ENCODE data around the gene TIGD2. TPM values are rescaled to one million over a fixed set of nuclear protein-coding genes. Genes with fewer than 3 reads are reported as not detected.

Gene TIGD2
- total RNA-seq, 4 donors from 2014 or later = 12.4 to 17.7 (median 14.2) TPM

DNA sequence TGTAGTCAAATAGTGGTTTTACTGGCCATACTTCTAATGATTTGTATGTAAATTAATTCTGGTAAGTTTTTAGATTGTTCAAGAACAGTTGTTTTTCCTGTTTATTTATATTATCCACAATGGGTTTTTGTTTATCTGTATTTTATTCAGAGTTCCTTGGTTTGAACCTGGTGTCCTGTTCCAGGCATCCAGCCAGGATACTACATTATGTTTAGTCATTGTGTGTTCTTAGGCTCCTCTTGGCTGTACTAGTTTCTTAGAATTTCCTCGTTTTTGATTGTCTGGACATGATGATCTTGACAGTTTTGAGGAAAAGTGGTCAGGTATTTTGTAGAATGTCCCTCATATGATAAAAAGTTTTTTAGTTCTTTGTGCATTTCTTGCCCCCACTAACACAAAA lies 7.8 kb downstream of the TIGD2 start:
- TF ChIP-seq, protein P1, sequence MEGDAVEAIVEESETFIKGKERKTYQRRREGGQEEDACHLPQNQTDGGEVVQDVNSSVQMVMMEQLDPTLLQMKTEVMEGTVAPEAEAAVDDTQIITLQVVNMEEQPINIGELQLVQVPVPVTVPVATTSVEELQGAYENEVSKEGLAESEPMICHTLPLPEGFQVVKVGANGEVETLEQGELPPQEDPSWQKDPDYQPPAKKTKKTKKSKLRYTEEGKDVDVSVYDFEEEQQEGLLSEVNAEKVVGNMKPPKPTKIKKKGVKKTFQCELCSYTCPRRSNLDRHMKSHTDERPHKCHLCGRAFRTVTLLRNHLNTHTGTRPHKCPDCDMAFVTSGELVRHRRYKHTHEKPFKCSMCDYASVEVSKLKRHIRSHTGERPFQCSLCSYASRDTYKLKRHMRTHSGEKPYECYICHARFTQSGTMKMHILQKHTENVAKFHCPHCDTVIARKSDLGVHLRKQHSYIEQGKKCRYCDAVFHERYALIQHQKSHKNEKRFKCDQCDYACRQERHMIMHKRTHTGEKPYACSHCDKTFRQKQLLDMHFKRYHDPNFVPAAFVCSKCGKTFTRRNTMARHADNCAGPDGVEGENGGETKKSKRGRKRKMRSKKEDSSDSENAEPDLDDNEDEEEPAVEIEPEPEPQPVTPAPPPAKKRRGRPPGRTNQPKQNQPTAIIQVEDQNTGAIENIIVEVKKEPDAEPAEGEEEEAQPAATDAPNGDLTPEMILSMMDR (IDR thresholded peaks at IDR 0.05) = no peak
- TF ChIP-seq POLR2A (IDR thresholded peaks at IDR 0.05) = no peak
- DNase-seq = no peak
- Histone ChIP-seq H3K27ac (no peak overlapping the region), H3K36me3 (no peaks in the 10 kb centered on the region), H3K9me3 (no peaks in the 10 kb centered on the region), H3K4me1 (no peaks in the 10 kb centered on the region), H3K27me3 (no peaks in the 10 kb centered on the region), H3K4me3 (no peak overlapping the region)

DNA sequence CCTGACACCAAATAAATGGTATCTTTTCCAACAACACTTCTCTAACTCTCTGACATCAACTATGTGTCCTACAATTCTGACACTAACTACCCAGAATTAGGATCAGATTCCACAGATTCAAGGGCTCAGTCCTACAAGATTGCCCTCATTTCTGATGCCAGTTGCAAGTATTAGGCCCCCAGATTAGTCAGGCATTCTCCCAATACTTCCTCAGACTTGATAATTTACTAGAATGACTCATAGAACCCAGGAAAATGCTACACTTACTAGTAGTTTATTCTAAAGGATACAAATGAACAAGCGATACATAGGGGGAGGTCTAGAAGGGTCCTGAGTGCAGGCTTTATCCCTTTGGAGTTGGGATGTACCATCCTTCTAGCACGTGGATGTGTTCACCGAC lies 8.5 kb downstream of the TIGD2 start:
- no peaks in the 10 kb centered on the region for H3K27me3 ChIP-seq
- H3K4me3 ChIP-seq = no peak overlapping the region
- DNase-seq = no peak
- H3K27ac ChIP-seq = no peak overlapping the region
- no peaks in the 10 kb centered on the region for H3K36me3 ChIP-seq
- TF ChIP-seq POLR2A (IDR thresholded peaks at IDR 0.05) = no peak
- TF ChIP-seq, protein P1 (IDR thresholded peaks at IDR 0.05) = no peak
- no peaks in the 10 kb centered on the region for H3K4me1 ChIP-seq
- no peaks in the 10 kb centered on the region for H3K9me3 ChIP-seq

DNA sequence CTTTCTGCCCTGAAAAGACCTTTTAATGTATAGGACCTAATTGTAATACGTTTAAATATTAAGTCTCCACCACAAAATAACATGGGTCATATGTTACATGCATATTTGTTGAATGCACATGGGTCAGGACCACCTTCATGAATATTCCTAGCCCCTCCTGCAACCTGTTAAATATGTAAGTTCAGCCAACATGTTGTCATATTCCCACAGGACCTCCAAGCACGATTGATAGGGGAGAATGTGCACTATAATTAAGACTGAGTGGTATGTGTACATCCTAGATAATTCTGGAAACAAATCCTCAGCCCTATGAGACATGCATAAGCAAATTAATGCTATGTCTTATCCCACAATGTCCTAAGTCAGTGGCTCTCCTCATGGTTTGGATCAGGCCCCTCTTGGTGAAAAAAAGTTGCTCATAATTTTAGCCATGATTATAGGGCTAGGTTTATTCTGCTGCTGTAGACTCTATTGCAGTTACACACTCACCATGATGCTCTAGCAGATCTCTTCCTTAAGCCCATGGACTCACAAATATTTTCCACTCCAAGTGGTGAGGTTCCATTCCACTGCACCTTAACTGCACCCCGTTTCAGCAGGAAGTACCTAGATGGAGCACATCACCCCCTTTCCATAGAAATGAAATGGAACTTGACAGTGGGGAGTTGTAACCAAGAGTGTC lies 10.2 kb downstream of the TIGD2 start:
- Histone ChIP-seq H3K27ac (no peak overlapping the region), H3K4me1 (no peaks in the 10 kb centered on the region), H3K36me3 (no peaks in the 10 kb centered on the region), H3K4me3 (no peak overlapping the region), H3K9me3 (no peaks in the 10 kb centered on the region), H3K27me3 (no peaks in the 10 kb centered on the region)
- no peak for DNase-seq
- TF ChIP-seq POLR2A (IDR thresholded peaks at IDR 0.05) = no peak
- TF ChIP-seq, protein P1 (IDR thresholded peaks at IDR 0.05) = no peak

DNA sequence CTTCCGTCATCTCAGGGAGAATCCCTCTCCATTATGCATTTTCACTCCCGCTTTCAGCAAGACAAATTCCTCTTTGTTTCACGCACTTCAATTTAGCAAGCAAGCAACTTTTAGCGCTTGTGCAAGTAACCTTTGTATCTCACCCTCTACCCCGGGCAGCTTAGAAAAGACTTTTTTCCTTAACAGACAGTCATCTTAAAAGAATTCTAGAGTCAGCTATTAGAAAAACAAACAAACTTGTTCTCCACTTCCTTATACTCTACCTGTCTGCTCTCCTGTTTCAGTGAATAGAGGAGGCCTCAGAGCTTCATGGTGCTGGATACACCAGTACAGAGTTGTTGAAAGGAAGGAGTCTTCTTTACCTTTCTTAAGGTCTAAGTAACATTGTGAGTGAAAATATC lies 12.1 kb downstream of the TIGD2 start:
- Histone ChIP-seq H3K4me1 (no peaks in the 10 kb centered on the region), H3K27ac (peak overlapping the region in 2 of 4 donors; percentile 53 to 76), H3K27me3 (no peaks in the 10 kb centered on the region), H3K4me3 (no peak overlapping the region), H3K9me3 (no peaks in the 10 kb centered on the region), H3K36me3 (no peaks in the 10 kb centered on the region)
- TF ChIP-seq POLR2A (IDR thresholded peaks at IDR 0.05) = no peak
- TF ChIP-seq, protein P1 (IDR thresholded peaks at IDR 0.05) = no peak
- DNase-seq = no peak

DNA sequence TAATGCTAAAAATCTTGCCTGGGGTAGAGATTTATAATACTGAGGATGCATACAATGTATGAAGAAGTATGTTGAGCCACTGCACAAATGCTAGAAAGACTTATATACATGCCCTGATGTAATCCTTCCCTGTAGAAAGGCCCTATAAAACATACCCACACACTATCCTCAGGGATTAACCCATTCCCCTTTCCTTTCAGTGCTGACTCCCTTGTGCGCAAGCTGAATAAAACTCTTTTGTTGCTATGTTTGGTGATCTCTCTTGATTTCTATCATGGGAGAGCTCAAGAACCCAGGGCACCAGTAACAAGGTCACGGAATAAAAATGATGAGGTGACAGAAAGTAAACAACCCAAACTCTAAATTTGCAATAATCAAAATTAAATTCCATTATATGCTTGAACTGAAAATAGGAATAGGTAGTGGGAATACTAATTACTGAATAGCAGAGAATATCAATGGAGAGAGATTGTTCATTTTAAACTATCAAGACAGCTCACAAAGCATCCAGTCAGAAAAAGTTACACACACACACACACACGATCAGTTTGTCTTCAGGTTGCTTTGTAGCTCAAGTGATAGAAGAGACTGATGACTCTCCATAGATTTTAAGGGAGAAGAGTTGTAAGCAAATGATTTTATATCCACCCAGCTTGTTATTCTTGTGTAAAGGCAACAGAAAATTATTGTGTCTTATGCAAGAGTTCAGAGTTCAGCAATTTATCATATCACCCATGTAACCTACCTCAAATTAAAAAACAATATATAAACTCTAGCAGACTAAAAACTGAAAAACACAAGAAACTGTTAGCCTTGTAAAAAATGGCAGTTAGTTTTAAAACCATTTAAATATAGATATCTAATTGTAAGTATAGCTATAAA lies 14.8 kb downstream of the TIGD2 start:
- Histone ChIP-seq H3K36me3 (no peaks in the 10 kb centered on the region), H3K27ac (no peak overlapping the region), H3K27me3 (no peaks in the 10 kb centered on the region), H3K4me3 (no peak overlapping the region), H3K4me1 (no peaks in the 10 kb centered on the region), H3K9me3 (no peaks in the 10 kb centered on the region)
- no peak for TF ChIP-seq POLR2A (IDR thresholded peaks at IDR 0.05)
- TF ChIP-seq, protein P1 (IDR thresholded peaks at IDR 0.05) = no peak
- no peak for DNase-seq
